HCT116 (cell line): Measurements from ENCODE around the gene DIPK1B. TPM values are rescaled to one million over a fixed set of nuclear protein-coding genes. Genes with fewer than 3 reads are reported as not detected.

ENCODE experiments used
- ATAC-seq: fragments of 200-7000 bp; cut with Tn5 transposase; 2 replicates; pipeline ENCODE4 v1.9.1; 2020; ENCODE audit warnings: mild to moderate bottlenecking, moderate library complexity
- BruUV-seq: library from RNA; stranded (reverse); fragments of 400-500 nt; replicated peaks from 2 replicates; lab custom pipeline; 2021; lab: Mats Ljungman, UMichigan
- CTCF ChIA-PET: fragments of 300-600 bp; sonication (Branson Sonifier 250); formaldehyde crosslinking; loops from one replicate; lab custom pipeline; 2021; ENCODE audit warnings: antibody characterized with exemption; lab: Charles Lee
- POLR2A ChIA-PET: fragments of 300-600, 350-600 bp; sonication (Branson Sonifier 250); formaldehyde crosslinking; loops from one replicate; lab custom pipeline; 2021; ENCODE audit warnings: antibody characterized with exemption; lab: Charles Lee
- RAD21 ChIA-PET, 2 experiments: fragments of 300-600 bp; sonication (Branson Sonifier 250); formaldehyde crosslinking; loops; one replicate each; lab custom pipeline; 2023; ENCODE audit warnings: low total read pairs in 2 of 2; ENCODE audit not compliant: uncharacterized antibody in 2 of 2, unreplicated experiment in 2 of 2, low non-redundant PET in 1 of 2; lab: Charles Lee
- DNase-seq: peaks from one replicate; pipeline ENCODE4 v3.0.0-alpha.2; 2010; ENCODE audit warnings: low read depth, low spot score
- H2AFZ ChIP-seq: fragments of 200-600 bp; shearing (Covaris generic), sonication (generic); 2 replicates; pipeline ENCODE4 v1.6.1; 2017; ENCODE audit warnings: low read depth, mixed run types, mixed read lengths, antibody characterized with exemption, low read length; ENCODE audit not compliant: poor library complexity, severe bottlenecking
- H3K27ac ChIP-seq: 2 replicates; pipeline ENCODE4 v1.5.1; 2012; ENCODE audit warnings: low read depth, low read length
- H3K27me3 ChIP-seq: fragments of 200-600 bp; sonication (generic); 2 replicates; pipeline ENCODE4 v1.6.1; 2016; ENCODE audit warnings: mixed run types, low read length, mixed read lengths; ENCODE audit not compliant: insufficient read depth
- H3K36me3 ChIP-seq, 2 experiments: fragments of 200-500 bp in 1 of 2; fragments of 200-600 bp in 1 of 2; sonication (Bioruptor generic) in 1 of 2; sonication (generic) in 1 of 2; 2 replicates each; pipeline versions ENCODE4 v1.5.1 to v1.6.1; 2014 to 2016; ENCODE audit warnings: low read length in 2 of 2, inconsistent platforms in 1 of 2, mixed read lengths in 1 of 2, mixed run types in 1 of 2; ENCODE audit not compliant: insufficient read depth in 2 of 2, control insufficient read depth in 1 of 2
- H3K4me1 ChIP-seq, 2 experiments: fragments of 200-600 bp in 1 of 2; sonication (generic) in 1 of 2; 2 replicates each; pipeline versions ENCODE4 v1.5.1 to v1.6.1; 2012 to 2017; ENCODE audit warnings: low read length in 2 of 2, inconsistent platforms in 1 of 2, mild to moderate bottlenecking in 1 of 2, mixed read lengths in 1 of 2, mixed run types in 1 of 2, moderate library complexity in 1 of 2; ENCODE audit not compliant: insufficient read depth in 2 of 2, control insufficient read depth in 1 of 2
- H3K4me2 ChIP-seq: fragments of 200-600 bp; sonication (generic); 2 replicates; pipeline ENCODE4 v1.6.1; 2017; ENCODE audit warnings: mixed run types, low read length, mixed read lengths
- H3K4me3 ChIP-seq, 2 experiments: fragments of 200-600 bp in 1 of 2; sonication (generic) in 1 of 2; replicated peaks in 1 of 2; 2 replicates each; pipeline ENCODE4 v1.5.1; 2011 to 2016; ENCODE audit warnings: low read length in 2 of 2, control low read depth in 1 of 2, low read depth in 1 of 2, mild to moderate bottlenecking in 1 of 2, mixed read lengths in 1 of 2, mixed run types in 1 of 2
- H3K79me2 ChIP-seq: fragments of 200-600 bp; sonication (generic); 2 replicates; pipeline ENCODE4 v1.6.1; 2017; ENCODE audit warnings: mild to moderate bottlenecking, mixed run types, low read length, moderate library complexity, mixed read lengths; ENCODE audit not compliant: insufficient read depth
- H3K9ac ChIP-seq: fragments of 200-600 bp; sonication (generic); 2 replicates; pipeline ENCODE4 v1.6.1; 2016; ENCODE audit warnings: low read length, mixed read lengths
- H3K9me2 ChIP-seq: fragments of 200-600 bp; sonication (generic), shearing (Covaris generic); 2 replicates; pipeline ENCODE4 v1.6.1; 2017; ENCODE audit warnings: mixed run types, mild to moderate bottlenecking, moderate library complexity; ENCODE audit not compliant: insufficient read depth
- H3K9me3 ChIP-seq, 2 experiments: fragments of 200-500 bp in 1 of 2; fragments of 200-600 bp in 1 of 2; sonication (Bioruptor generic) in 1 of 2; sonication (generic) in 1 of 2; 2 replicates each; pipeline ENCODE4 v1.6.1; 2014 to 2017; ENCODE audit warnings: low read length in 2 of 2, mixed read lengths in 2 of 2, inconsistent platforms in 1 of 2, low read depth in 1 of 2, mild to moderate bottlenecking in 1 of 2, mixed run types in 1 of 2, moderate library complexity in 1 of 2; ENCODE audit not compliant: control insufficient read depth in 1 of 2, insufficient read depth in 1 of 2
- H4K20me1 ChIP-seq: fragments of 200-600 bp; sonication (generic), shearing (Covaris generic); 2 replicates; pipeline ENCODE4 v1.6.1; 2017; ENCODE audit warnings: mixed run types, mild to moderate bottlenecking, moderate library complexity; ENCODE audit not compliant: insufficient read depth
- CEBPB ChIP-seq: IDR thresholded peaks from 2 replicates; pipeline ENCODE4 v1.6.1; 2012; ENCODE audit warnings: low read depth
- FOSL1 ChIP-seq: IDR thresholded peaks from 2 replicates; pipeline ENCODE4 v1.6.1; 2012; ENCODE audit warnings: low read depth
- POLR2AphosphoS5 ChIP-seq: IDR thresholded peaks from 2 replicates; pipeline ENCODE4 v1.6.1; 2011; ENCODE audit warnings: mild to moderate bottlenecking, low read depth, low read length, moderate library complexity
- SP1 ChIP-seq: IDR thresholded peaks from 2 replicates; pipeline ENCODE4 v1.6.1; 2012; ENCODE audit warnings: low read depth
- SRF ChIP-seq: IDR thresholded peaks from 2 replicates; pipeline ENCODE4 v1.6.1; 2012; ENCODE audit warnings: low read depth
- TCF7L2 ChIP-seq: IDR thresholded peaks from 2 replicates; pipeline ENCODE4 v1.7.0; 2011; ENCODE audit warnings: borderline replicate concordance, inconsistent platforms; ENCODE audit not compliant: insufficient read depth, insufficient read length; ENCODE audit errors: extremely low read depth
- intact Hi-C: fragments of 100-400 bp; cut with micrococcal nuclease; formaldehyde crosslinking; loops from 2 replicates; pipeline ENCODE4 v1.10.0; 2022
- total RNA-seq: library from RNA; stranded (reverse); gene quantifications from one replicate; pipeline ENCODE4 v1.2.1, GENCODE V29; 2021; ENCODE audit not compliant: unreplicated experiment
- TF ChIP-seq, protein P1 (sequence below): IDR thresholded peaks from 2 replicates; pipeline ENCODE4 v1.6.1; 2012; ENCODE audit warnings: low read depth

DIPK1B gene
- total RNA-seq, 1 experiment from 2014 or later, result 15.6 TPM

DNA sequence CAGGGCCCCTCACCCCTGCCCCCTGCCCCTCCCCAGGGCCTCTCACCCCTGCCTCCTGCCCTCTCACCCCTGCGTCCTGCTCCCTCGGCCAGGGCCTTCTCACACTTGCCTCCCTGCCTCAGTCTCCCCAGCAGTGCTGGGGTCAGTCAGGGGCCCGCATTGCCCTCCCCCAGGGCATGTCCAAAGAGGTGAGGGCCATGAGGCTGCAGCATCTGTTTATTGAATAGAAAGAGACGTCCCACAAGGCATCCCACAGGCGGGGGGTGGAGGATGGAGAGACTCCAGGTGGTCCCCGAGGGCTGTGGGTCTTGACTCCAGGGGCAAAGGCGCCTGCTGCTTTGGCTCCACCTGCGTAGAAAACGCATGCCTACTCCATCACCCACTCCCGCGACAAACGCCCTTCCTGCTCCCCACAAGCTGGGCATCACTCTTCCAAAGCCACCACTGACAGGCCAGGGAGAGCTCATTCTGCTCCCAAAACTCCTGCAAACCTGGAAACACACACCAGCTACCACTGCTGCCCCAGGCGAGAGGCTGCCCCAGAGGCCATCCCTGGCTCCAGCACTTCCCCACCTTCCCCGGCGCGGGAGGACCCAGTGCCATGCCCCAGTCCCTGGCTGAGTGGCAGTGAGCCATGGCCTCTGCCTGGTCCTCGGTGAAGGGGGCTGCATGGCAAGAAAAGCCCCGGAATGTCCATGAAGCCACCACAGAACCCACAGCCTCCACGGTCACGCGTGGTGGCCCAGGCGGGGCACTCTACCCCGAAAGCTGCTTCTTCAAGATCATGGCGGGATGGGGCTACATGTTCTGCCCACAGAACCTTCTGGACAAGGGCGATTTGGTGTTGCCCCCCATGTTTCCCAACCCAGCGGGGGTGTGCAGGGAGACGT is 47.3 kb downstream of the DIPK1B start:
- ATAC-seq, result no peak

More for the DNA sequence above, 47.3 kb downstream of the DIPK1B start:
- peaks cover 13 to 25% of the 10 kb centered on the region in 2 experiments; a peak in 3 of 4 replicates for H3K4me1 ChIP-seq
- no TSS peak for BruUV-seq
- TF ChIP-seq, protein P1, sequence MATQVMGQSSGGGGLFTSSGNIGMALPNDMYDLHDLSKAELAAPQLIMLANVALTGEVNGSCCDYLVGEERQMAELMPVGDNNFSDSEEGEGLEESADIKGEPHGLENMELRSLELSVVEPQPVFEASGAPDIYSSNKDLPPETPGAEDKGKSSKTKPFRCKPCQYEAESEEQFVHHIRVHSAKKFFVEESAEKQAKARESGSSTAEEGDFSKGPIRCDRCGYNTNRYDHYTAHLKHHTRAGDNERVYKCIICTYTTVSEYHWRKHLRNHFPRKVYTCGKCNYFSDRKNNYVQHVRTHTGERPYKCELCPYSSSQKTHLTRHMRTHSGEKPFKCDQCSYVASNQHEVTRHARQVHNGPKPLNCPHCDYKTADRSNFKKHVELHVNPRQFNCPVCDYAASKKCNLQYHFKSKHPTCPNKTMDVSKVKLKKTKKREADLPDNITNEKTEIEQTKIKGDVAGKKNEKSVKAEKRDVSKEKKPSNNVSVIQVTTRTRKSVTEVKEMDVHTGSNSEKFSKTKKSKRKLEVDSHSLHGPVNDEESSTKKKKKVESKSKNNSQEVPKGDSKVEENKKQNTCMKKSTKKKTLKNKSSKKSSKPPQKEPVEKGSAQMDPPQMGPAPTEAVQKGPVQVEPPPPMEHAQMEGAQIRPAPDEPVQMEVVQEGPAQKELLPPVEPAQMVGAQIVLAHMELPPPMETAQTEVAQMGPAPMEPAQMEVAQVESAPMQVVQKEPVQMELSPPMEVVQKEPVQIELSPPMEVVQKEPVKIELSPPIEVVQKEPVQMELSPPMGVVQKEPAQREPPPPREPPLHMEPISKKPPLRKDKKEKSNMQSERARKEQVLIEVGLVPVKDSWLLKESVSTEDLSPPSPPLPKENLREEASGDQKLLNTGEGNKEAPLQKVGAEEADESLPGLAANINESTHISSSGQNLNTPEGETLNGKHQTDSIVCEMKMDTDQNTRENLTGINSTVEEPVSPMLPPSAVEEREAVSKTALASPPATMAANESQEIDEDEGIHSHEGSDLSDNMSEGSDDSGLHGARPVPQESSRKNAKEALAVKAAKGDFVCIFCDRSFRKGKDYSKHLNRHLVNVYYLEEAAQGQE, result no peak
- TF ChIP-seq POLR2AphosphoS5 (no peak), FOSL1 (no peak), TCF7L2 (no peak), SRF (no peak), SP1 (no peak), CEBPB (no peak)
- no peaks in the 10 kb centered on the region for H3K9me2 ChIP-seq
- RAD21 ChIA-PET, result no interaction called here
- H3K36me3 ChIP-seq, result no peaks in the 10 kb centered on the region
- H3K27me3 ChIP-seq, result no peaks in the 10 kb centered on the region
- no peaks in the 10 kb centered on the region for H3K79me2 ChIP-seq
- CTCF ChIA-PET, result no interaction called here
- H2AFZ ChIP-seq, result no peak overlapping the region
- POLR2A ChIA-PET, result no interaction called here
- no peak overlapping the region for H3K27ac ChIP-seq
- intact Hi-C loops, result no loop called here
- H3K9ac ChIP-seq, result no peak overlapping the region
- no peak overlapping the region for H3K4me2 ChIP-seq
- H4K20me1 ChIP-seq, result no peaks in the 10 kb centered on the region
- H3K4me3 ChIP-seq, result no peak overlapping the region
- peaks cover 0 to 9% of the 10 kb centered on the region in 2 experiments; a peak in 2 of 4 replicates for H3K9me3 ChIP-seq
- DNase-seq, result no peak
